HepG2 (cell line): Measurements from ENCODE around the gene POP7. TPM values are rescaled to one million over a fixed set of nuclear protein-coding genes. Genes with fewer than 3 reads are reported as not detected.

Source experiments
- ATM ChIP-seq: fragments of 450-650 bp; IDR thresholded peaks from 2 replicates; pipeline ENCODE4 v1.7.1; 2017; ENCODE audit warnings: mild to moderate bottlenecking, borderline replicate concordance
- CREB1 ChIP-seq, 2 experiments: fragments of 450-650 bp in 1 of 2; IDR thresholded peaks; 2 replicates each; pipeline ENCODE4 v1.6.1; 2016 to 2017; ENCODE audit warnings: control low read depth in 1 of 2, mild to moderate bottlenecking in 1 of 2, missing compliant biosample characterization in 1 of 2, missing genetic modification characterization in 1 of 2
- MXI1 ChIP-seq: IDR thresholded peaks from 3 replicates; pipeline ENCODE4 v1.6.1; 2012; ENCODE audit warnings: low read depth, low read length, inconsistent platforms, borderline replicate concordance
- NCOA2 ChIP-seq: sonication (generic); formaldehyde crosslinking; IDR thresholded peaks from 2 replicates; pipeline ENCODE4 v1.8.0; 2022; ENCODE audit warnings: inconsistent platforms
- SAP130 ChIP-seq: IDR thresholded peaks from 2 replicates; pipeline ENCODE4 v1.6.1; 2016; ENCODE audit warnings: low read depth
- SNAPC2 ChIP-seq: sonication (generic); formaldehyde crosslinking; IDR thresholded peaks from 2 replicates; pipeline ENCODE4 v1.8.1; 2022; ENCODE audit warnings: mild to moderate bottlenecking, missing genetic modification reagents
- ZNF136 ChIP-seq: sonication (generic); formaldehyde crosslinking; IDR thresholded peaks from 2 replicates; pipeline ENCODE4 v1.8.1; 2022; ENCODE audit warnings: low read depth, mild to moderate bottlenecking, moderate library complexity, missing genetic modification reagents
- ZNF205 ChIP-seq: IDR thresholded peaks from 2 replicates; pipeline ENCODE4 v1.6.1; 2018; ENCODE audit warnings: missing biosample characterization, missing genetic modification reagents
- ZNF230 ChIP-seq: sonication (generic); formaldehyde crosslinking; IDR thresholded peaks from 2 replicates; pipeline ENCODE4 v1.4.0; 2020; ENCODE audit warnings: mild to moderate bottlenecking, missing genetic modification reagents
- ZNF337 ChIP-seq: sonication (generic); formaldehyde crosslinking; IDR thresholded peaks from 2 replicates; pipeline ENCODE4 v1.5.1; 2020; ENCODE audit warnings: missing genetic modification reagents, low read depth, mild to moderate bottlenecking, borderline replicate concordance
- ZNF792 ChIP-seq: IDR thresholded peaks from 2 replicates; pipeline ENCODE4 v1.6.1; 2016
- polyA plus RNA-seq, 8 experiments: library from polyadenylated mRNA; depleted of rRNA in 3 of 8; stranded (reverse) in 7 of 8; unstranded in 1 of 8; fragments of >200 nt; fragmentation: Illumina TruSeq in 4 of 8; extraction: Trizol in 4 of 8; gene quantifications; 2 replicates each; pipeline versions ENCODE4 v1.2.1 to v1.2.3, GENCODE V29; 2011 to 2016; ENCODE audit warnings: low read depth in 4 of 8, missing spikeins in 1 of 8, mixed read lengths in 1 of 8; ENCODE audit not compliant: insufficient read depth in 1 of 8
- total RNA-seq, 5 experiments: library from RNA; depleted of rRNA; stranded (reverse); fragments of >200 nt; fragmentation: Illumina TruSeq; extraction: Trizol; gene quantifications; 2 replicates each; pipeline ENCODE4 v1.2.3, GENCODE V29; 2016; ENCODE audit warnings: low read depth in 1 of 5
- TF ChIP-seq, protein P1 (sequence below): IDR thresholded peaks from 2 replicates; pipeline ENCODE4 v1.6.1; 2016; ENCODE audit warnings: missing genetic modification reagents, missing compliant biosample characterization
- TF ChIP-seq, protein P2 (sequence below): IDR thresholded peaks from 2 replicates; pipeline ENCODE4 v1.6.1; 2016
- TF ChIP-seq, protein P3 (sequence below): sonication (generic); formaldehyde crosslinking; IDR thresholded peaks from 2 replicates; pipeline ENCODE4 v1.4.0; 2020; ENCODE audit warnings: missing genetic modification reagents
- TF ChIP-seq, protein P4 (sequence below): sonication (generic); formaldehyde crosslinking; conservative IDR thresholded peaks from 2 replicates; pipeline ENCODE4 v1.4.0; 2020; ENCODE audit warnings: missing genetic modification reagents
- TF ChIP-seq, protein P5 (sequence below): sonication (generic); formaldehyde crosslinking; IDR thresholded peaks from 2 replicates; pipeline ENCODE4 v1.5.1; 2020; ENCODE audit warnings: mild to moderate bottlenecking, missing genetic modification reagents, moderate library complexity

POP7 gene
- total and polyA plus RNA-seq, 2 of the 13 experiments (the other 11 are each of a cell fraction or from before 2014, with no cell fraction given): 63.9 to 91.1 TPM

DNA sequence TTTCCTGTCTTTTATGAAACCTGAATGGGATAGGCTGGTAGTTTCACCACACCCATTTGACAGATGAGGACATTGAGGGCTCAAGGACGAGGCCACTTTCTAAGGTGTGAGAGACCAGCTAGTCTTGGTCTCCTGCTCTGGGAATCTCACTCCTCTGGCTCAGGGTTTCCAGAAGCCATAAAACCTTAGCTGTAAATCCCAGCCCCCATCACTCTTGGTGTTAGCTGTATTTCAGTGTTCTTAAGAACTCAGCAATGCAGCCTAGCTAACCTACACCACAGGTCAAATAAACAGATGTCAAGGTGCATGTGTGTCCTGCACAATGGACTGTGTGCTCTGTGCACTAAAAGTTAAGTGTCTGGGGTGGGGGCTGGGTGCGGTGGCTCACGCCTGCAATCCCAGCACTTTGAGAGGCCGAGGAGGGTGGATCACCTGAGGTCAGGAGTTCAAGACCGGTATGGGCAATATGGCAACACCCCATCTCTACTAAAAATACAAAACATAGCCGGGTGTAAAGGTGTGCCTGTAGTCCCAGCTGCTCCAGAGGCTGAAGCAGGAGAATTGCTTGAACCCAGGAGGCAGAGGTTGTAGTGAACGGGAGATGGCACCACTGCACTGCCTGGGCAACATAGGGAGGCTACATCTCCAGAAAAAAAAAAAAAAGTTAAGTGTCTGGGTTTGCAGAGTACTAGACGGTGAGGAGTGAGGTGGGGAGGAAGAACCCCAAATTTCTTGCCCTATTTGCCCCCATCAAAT is 13.8 kb downstream of the POP7 start (continued):
- TF ChIP-seq, protein P1, sequence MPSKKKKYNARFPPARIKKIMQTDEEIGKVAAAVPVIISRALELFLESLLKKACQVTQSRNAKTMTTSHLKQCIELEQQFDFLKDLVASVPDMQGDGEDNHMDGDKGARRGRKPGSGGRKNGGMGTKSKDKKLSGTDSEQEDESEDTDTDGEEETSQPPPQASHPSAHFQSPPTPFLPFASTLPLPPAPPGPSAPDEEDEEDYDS: no peak
- TF ChIP-seq SNAPC2 (CRISPR knock-in tag) (peak; percentile 69; the same call in 1 of the 2 replicates), ZNF136 (CRISPR knock-in tag) (no peak), ZNF792 (CRISPR knock-in tag) (0 out of 2 replicates have a peak, but pooled peaks have one; percentile 23), SAP130 (CRISPR knock-in tag) (peak; percentile 69), NCOA2 (CRISPR knock-in tag) (peak; percentile 50; the same call in 1 of the 2 replicates), CREB1 (IDR thresholded peaks at IDR 0.05) (no peak), CREB1 (CRISPR knock-in tag; IDR thresholded peaks at IDR 0.05) (no peak), ZNF205 (peak; percentile 68; the same call in 1 of the 2 replicates), ZNF230 (CRISPR knock-in tag) (peak; percentile 31; the same call in 1 of the 2 replicates), MXI1 (no peak), ZNF337 (CRISPR knock-in tag) (no peak), ATM (no peak)
- TF ChIP-seq, protein P2, sequence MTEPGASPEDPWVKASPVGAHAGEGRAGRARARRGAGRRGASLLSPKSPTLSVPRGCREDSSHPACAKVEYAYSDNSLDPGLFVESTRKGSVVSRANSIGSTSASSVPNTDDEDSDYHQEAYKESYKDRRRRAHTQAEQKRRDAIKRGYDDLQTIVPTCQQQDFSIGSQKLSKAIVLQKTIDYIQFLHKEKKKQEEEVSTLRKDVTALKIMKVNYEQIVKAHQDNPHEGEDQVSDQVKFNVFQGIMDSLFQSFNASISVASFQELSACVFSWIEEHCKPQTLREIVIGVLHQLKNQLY (CRISPR knock-in tag): 0 out of 2 replicates have a peak, but pooled peaks have one; percentile 23
- TF ChIP-seq, protein P3, sequence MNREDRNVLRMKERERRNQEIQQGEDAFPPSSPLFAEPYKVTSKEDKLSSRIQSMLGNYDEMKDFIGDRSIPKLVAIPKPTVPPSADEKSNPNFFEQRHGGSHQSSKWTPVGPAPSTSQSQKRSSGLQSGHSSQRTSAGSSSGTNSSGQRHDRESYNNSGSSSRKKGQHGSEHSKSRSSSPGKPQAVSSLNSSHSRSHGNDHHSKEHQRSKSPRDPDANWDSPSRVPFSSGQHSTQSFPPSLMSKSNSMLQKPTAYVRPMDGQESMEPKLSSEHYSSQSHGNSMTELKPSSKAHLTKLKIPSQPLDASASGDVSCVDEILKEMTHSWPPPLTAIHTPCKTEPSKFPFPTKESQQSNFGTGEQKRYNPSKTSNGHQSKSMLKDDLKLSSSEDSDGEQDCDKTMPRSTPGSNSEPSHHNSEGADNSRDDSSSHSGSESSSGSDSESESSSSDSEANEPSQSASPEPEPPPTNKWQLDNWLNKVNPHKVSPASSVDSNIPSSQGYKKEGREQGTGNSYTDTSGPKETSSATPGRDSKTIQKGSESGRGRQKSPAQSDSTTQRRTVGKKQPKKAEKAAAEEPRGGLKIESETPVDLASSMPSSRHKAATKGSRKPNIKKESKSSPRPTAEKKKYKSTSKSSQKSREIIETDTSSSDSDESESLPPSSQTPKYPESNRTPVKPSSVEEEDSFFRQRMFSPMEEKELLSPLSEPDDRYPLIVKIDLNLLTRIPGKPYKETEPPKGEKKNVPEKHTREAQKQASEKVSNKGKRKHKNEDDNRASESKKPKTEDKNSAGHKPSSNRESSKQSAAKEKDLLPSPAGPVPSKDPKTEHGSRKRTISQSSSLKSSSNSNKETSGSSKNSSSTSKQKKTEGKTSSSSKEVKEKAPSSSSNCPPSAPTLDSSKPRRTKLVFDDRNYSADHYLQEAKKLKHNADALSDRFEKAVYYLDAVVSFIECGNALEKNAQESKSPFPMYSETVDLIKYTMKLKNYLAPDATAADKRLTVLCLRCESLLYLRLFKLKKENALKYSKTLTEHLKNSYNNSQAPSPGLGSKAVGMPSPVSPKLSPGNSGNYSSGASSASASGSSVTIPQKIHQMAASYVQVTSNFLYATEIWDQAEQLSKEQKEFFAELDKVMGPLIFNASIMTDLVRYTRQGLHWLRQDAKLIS (CRISPR knock-in tag): no peak
- TF ChIP-seq, protein P4, sequence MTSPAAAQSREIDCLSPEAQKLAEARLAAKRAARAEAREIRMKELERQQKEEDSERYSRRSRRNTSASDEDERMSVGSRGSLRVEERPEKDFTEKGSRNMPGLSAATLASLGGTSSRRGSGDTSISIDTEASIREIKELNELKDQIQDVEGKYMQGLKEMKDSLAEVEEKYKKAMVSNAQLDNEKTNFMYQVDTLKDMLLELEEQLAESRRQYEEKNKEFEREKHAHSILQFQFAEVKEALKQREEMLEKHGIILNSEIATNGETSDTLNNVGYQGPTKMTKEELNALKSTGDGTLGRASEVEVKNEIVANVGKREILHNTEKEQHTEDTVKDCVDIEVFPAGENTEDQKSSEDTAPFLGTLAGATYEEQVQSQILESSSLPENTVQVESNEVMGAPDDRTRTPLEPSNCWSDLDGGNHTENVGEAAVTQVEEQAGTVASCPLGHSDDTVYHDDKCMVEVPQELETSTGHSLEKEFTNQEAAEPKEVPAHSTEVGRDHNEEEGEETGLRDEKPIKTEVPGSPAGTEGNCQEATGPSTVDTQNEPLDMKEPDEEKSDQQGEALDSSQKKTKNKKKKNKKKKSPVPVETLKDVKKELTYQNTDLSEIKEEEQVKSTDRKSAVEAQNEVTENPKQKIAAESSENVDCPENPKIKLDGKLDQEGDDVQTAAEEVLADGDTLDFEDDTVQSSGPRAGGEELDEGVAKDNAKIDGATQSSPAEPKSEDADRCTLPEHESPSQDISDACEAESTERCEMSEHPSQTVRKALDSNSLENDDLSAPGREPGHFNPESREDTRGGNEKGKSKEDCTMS (CRISPR knock-in tag): no peak
- TF ChIP-seq, protein P5, sequence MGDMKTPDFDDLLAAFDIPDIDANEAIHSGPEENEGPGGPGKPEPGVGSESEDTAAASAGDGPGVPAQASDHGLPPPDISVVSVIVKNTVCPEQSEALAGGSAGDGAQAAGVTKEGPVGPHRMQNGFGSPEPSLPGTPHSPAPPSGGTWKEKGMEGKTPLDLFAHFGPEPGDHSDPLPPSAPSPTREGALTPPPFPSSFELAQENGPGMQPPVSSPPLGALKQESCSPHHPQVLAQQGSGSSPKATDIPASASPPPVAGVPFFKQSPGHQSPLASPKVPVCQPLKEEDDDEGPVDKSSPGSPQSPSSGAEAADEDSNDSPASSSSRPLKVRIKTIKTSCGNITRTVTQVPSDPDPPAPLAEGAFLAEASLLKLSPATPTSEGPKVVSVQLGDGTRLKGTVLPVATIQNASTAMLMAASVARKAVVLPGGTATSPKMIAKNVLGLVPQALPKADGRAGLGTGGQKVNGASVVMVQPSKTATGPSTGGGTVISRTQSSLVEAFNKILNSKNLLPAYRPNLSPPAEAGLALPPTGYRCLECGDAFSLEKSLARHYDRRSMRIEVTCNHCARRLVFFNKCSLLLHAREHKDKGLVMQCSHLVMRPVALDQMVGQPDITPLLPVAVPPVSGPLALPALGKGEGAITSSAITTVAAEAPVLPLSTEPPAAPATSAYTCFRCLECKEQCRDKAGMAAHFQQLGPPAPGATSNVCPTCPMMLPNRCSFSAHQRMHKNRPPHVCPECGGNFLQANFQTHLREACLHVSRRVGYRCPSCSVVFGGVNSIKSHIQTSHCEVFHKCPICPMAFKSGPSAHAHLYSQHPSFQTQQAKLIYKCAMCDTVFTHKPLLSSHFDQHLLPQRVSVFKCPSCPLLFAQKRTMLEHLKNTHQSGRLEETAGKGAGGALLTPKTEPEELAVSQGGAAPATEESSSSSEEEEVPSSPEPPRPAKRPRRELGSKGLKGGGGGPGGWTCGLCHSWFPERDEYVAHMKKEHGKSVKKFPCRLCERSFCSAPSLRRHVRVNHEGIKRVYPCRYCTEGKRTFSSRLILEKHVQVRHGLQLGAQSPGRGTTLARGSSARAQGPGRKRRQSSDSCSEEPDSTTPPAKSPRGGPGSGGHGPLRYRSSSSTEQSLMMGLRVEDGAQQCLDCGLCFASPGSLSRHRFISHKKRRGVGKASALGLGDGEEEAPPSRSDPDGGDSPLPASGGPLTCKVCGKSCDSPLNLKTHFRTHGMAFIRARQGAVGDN (CRISPR knock-in tag): peak; percentile 55; the same call in 1 of the 2 replicates
